GM12872 (cell line): ENCODE results near the gene MSI2.

Experiments
- CTCF ChIP-seq: IDR thresholded peaks from 3 replicates; pipeline ENCODE4 v1.5.1; 2011; ENCODE audit warnings: low read depth, mild to moderate bottlenecking, low read length, moderate library complexity; ENCODE audit not compliant: insufficient read depth

Gene MSI2

GRCh38 chr17:57264250-57264649 is 7.9 kb downstream of the MSI2 start:
- TF ChIP-seq CTCF: no peak

GRCh38 chr17:57264776-57265175 is 8.5 kb downstream of the MSI2 start:
- TF ChIP-seq CTCF: no peak

- TF ChIP-seq CTCF: no peak
Observed at GRCh38 chr17:57266902-57267311, 10.6 kb downstream of the MSI2 start.

GRCh38 chr17:57268181-57268580 is 11.9 kb downstream of the MSI2 start:
- TF ChIP-seq CTCF: no peak

GRCh38 chr17:57269052-57269451 is 12.7 kb downstream of the MSI2 start:
- TF ChIP-seq CTCF: no peak

- TF ChIP-seq CTCF: no peak
Observed at GRCh38 chr17:57269598-57270255, 13.4 kb downstream of the MSI2 start.

- no peak for TF ChIP-seq CTCF
Observed at GRCh38 chr17:57270801-57271245, 14.5 kb downstream of the MSI2 start.

GRCh38 chr17:57271821-57272220 is 15.5 kb downstream of the MSI2 start:
- TF ChIP-seq CTCF: no peak
